ENCODE measurements around the gene RAD51B. TPM values are rescaled to one million over a fixed set of nuclear protein-coding genes. Genes with fewer than 3 reads are reported as not detected.

The RAD51B gene
- total RNA-seq, 1 experiment from 2014 or later, result 16.7 TPM

GRCh38 chr14:68573126-68573525 is 753.5 kb downstream of the RAD51B start:
- Mint-ChIP-seq H3K27me3 (ENCODE audit: low read depth) (peaks cover 2% of the 10 kb centered on the region), H3K4me1 (peaks cover 17 to 20% of the 10 kb centered on the region in 2 experiments), H3K27ac (no peak overlapping the region), H3K9me3 (peaks cover 3 to 7% of the 10 kb centered on the region in 2 experiments; a peak in 1 of 5 replicates), H3K4me3 (no peak overlapping the region), H3K36me3 (ENCODE audit: insufficient read depth in 1 of 3, low read depth in 3 of 3) (peaks cover 0 to 4% (median 0%) of the 10 kb centered on the region in 3 experiments; a peak in 2 of 7 replicates)
- Histone ChIP-seq H3K4me2 (ENCODE audit: insufficient read depth, insufficient read length, low read length) (no peak overlapping the region), H3K79me1 (ENCODE audit: insufficient read depth, low read depth, low read length, poor library complexity, severe bottlenecking) (no peaks in the 10 kb centered on the region), H2AFZ (ENCODE audit: low read length) (no peak overlapping the region), H3K27ac (ENCODE audit: insufficient read length, low read depth, low read length) (no peak overlapping the region), H2AK5ac (ENCODE audit: insufficient read length, low read length) (no peak overlapping the region), H3K4me1 (ENCODE audit: insufficient read depth, low read length) (no peaks in the 10 kb centered on the region; the same call in 1 of the 2 replicates), H3K9me3 (ENCODE audit: control insufficient read depth, low read depth, low read length) (no peaks in the 10 kb centered on the region), H2BK12ac (ENCODE audit: insufficient read length, low read depth, low read length) (no peak overlapping the region), H3K79me2 (ENCODE audit: insufficient read depth, low read length) (no peaks in the 10 kb centered on the region), H2BK5ac (ENCODE audit: insufficient read length, low read length) (no peak overlapping the region), H3K56ac (ENCODE audit: insufficient read length, low read depth, low read length) (no peak overlapping the region), H4K91ac (ENCODE audit: insufficient read length, low read depth, low read length) (no peak overlapping the region), H2BK20ac (ENCODE audit: low read depth, low read length, poor library complexity, severe bottlenecking) (no peak overlapping the region), H4K5ac (ENCODE audit: insufficient read length, low read depth, low read length) (no peak overlapping the region), H3K4ac (ENCODE audit: low read depth, low read length) (no peak overlapping the region), H3K23me2 (ENCODE audit: insufficient read length, low read depth, low read length, poor library complexity, severe bottlenecking) (no peaks in the 10 kb centered on the region), H4K20me1 (ENCODE audit: control insufficient read depth, insufficient read depth, insufficient read length) (no peaks in the 10 kb centered on the region), H3K14ac (ENCODE audit: insufficient read depth, low read length) (no peak overlapping the region; the same call in 1 of the 2 replicates), H3K9ac (ENCODE audit: extremely low read depth, insufficient read length, low read length) (no peak overlapping the region), H3T11ph (ENCODE audit: low read length) (no peak overlapping the region), H3K23ac (ENCODE audit: insufficient read length, low read depth, low read length) (no peak overlapping the region), H2BK15ac (ENCODE audit: low read depth, low read length) (no peak overlapping the region), H4K8ac (replicated peaks; ENCODE audit: insufficient read length, low read depth, low read length) (no peak overlapping the region), H2BK120ac (ENCODE audit: low read depth, low read length, poor library complexity, severe bottlenecking) (no peak overlapping the region), H3K27me3 (ENCODE audit: insufficient read depth, low read length) (no peaks in the 10 kb centered on the region), H3K18ac (ENCODE audit: insufficient read length, low read depth, low read length) (no peak overlapping the region)
- no peak for DNase-seq
- TF ChIP-seq CTCF (conservative IDR thresholded peaks at IDR 0.05), result no peak
- WGBS (ENCODE audit: extremely low coverage, insufficient read length, low lambda C conversion rate), result no CpG with 5 or more reads among the region's 6 CpGs
